Epithelial cell of prostate (primary cell): Measurements from ENCODE around the gene KATNAL1.

ENCODE experiments used
- DNase-seq: peaks from one replicate; pipeline ENCODE4 v3.0.0-alpha.2; 2011; ENCODE audit warnings: low read depth, low spot score
- H3K27ac ChIP-seq: fragments of 450-650 bp; 2 replicates; pipeline ENCODE4 v1.5.1; 2017; ENCODE audit warnings: mild to moderate bottlenecking

KATNAL1 gene

DNA sequence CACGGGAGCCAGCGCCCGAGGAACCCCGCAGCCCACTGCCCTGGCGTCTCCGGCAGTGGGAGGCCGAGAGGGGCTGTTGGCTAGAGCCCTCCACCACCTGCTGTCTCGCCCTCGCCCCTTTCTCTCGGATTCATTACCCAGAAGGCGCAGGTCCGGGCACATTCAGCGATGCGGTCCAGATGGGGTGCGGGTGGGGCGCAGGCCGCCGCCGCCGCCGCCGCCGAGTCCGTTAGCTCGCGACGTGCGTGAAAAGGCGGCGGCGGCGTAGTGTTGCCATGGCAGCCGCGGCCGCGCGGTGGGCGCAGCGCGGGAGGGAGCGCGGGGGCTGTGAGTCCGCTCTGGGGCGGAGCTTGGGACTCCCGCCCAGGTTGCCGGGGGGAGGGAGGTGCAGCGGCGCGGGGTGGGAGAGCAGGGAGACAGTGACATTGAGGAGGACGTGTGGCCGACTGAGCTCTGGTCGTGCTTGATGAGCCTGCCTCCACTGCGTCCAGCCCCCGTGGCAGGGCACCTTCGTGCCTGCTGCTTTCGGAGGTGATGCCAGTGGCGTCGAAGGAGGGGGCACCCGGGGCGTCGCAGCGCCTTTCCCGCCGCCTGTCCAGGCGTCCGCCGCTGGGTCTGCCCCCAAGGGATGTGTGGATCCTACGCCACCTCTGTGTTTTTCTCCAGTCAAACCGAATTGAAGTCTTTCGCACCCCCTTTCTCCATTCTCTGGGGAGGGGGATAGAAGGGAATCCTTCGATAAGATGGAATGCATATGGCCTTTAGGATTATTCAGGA, at the start of gene KATNAL1:
TSS of gene KATNAL1 (minus strand) at position 358 of the 777 bp plus-strand sequence. CDS start 23,774 bp downstream, outside the sequence.
- no peak for DNase-seq
- H3K27ac ChIP-seq = peak within 1 kb of the TSS; percentile 44

DNA sequence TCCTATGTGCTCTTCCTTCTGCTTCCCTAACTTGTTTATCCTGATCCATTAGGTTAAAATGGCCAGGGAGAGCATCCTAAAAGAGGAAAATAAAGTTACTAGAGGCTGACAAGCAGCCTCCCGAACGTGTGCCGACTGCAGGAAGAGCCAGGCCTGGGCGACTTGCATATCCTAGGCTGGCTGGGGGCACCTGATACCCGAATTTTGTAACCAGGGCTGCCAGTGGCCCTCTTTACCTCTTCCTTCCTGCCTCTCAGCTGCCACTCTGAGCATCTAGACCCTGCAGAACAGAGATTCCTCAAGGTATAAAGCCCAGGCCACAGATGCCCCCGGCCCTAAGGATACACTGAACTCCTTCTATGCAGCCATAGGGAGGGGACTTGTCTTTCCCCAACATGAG, 48.5 kb upstream of the KATNAL1 start:
- no peak overlapping the region for H3K27ac ChIP-seq
- DNase-seq = no peak

DNA sequence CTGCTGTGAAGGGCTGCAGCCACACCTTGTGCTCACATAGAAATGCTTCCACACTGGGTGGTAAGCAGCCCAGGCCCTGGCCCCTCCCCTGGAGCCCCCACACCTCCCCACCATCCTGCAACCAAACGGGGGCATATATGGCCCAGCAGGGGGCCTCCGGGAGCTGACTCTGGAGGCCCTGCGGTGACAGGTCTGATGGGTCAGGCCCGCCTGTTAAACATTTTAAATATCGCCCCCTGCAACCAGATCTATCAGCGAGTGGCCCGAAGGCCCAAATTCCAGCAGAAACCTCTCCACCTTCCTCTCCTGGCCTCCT, 48.0 kb upstream of the KATNAL1 start:
- no peak overlapping the region for H3K27ac ChIP-seq
- DNase-seq = no peak

DNA sequence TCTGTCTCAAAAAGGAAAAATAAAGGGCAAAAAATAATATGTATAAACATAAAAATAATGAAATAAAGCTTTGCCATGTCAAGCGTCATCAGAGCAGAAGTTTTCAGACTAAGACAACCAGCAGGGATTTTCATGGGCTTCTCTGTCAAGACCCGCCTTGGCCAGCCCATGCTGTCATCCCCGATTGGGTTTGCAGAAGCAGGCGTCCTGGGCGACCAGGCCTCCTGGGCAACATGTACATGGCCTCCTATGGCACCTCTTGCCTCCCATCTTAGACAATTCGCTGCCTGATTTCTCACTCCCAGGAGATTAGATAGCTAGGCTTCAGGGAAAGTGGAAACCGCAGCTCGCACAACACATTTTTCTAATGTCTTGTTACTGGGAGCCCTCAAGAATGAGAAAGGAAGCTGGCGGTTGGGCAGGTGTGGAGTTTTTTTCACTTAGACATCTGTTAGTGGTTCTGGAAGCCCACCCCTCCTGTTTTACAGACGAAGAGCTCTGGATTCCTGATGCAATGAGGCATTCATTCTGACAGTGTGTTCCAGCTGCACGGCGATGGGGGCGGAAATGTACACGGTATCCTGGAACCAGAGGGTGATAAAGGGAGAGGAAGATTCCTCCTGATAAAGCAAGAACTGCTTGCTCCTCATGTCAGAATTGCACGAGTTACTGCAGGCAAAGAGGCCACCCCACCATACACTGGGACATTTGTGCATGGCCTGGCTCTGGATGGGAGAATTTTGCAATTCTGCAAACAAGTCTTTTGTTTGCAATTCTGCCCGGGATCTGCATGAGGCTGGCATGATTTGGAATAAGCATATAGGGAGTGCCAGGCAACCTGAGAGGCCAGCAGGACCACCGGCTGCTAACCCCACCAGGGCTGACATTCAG, 47.4 kb upstream of the KATNAL1 start:
- H3K27ac ChIP-seq = no peak overlapping the region
- no peak for DNase-seq

DNA sequence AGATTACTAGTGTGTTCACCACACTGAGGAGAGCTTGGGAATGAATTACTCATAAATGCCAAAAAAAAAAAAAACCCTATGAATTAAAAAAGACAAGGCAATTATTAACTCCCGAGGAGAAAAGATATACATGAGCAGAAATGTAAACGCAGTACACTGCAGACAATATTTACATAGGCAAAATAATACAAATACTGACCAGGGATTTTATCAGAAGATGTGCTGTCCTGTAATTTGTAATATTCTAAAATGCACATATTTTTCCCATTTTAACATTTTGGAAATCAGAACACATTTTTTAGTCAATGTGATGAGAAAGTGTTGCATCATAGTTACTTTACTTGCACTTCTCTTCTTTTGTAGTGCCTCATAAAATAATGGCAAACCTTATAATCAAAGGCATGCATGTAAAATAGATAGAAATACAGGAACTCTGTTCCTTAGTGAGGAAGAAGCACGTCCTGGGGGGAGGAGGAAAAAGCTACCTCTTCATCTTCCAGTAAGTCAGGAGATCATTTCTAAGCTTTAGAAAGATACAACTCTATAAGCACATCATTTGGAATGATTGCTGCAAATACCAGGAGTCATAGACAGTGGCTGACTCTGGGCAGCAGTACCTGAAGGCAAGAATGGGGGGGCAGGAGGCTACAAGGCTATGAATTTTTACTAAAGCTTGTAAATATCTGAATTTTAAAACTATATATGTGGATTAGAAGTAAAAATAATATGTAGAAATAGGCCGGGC, 46.3 kb upstream of the KATNAL1 start:
- no peak for DNase-seq
- H3K27ac ChIP-seq = no peak overlapping the region

DNA sequence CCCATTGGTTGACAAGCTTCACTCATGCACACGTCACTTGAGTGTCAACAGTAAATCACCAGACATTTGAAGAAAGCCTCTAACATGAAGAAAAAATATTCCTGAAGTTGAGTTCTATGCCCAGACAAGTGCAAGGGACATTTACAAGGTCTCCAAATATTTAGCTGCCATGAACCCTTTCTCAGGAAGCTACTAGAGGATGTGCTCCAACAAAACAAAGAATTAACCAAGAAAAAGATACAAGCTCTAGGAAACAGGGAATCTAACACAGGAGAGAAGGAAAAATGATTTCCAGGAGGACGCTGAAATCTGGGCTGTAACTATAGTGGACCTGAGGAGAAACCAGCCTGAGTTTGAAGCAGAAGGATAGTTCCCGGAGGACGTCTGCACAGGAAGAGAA, 45.7 kb upstream of the KATNAL1 start:
- DNase-seq = no peak
- no peak overlapping the region for H3K27ac ChIP-seq

DNA sequence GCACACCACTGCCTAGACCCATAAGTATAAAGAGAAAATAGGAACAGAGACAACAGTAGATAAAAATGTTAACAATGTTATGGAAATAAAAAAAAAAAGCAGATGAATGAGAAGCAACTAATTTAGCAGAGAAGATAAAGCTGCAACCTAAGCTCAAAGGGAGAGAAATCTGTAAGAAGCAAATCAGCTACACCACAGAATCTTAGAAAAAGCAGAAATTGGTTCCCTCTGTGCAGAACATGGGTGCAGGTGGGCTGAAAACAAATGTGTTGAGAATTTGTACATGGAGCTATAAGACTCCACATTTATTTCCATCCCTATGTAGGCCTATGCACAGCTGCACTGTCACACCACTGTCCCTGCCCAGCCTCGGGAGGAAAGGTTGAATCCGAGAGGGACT, 44.8 kb upstream of the KATNAL1 start:
- H3K27ac ChIP-seq = no peak overlapping the region
- no peak for DNase-seq

DNA sequence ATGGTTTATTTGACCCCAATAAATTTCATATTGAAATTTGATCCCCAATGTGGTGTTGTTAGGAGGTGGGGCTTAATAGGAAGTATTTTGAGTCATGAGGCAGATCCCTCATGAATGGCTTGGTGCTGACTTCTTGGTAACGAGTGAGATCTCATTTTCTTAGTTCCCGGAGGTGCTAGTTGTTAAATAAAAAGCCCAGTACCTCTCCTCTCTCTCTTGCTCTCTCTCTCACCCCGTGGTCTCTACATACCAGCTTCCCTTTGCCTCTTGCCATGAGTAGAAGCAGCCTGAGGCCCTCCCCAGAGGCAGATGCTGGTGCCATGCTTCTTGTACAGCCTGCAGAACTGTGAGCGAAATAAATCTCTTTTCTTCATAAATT, 39.4 kb upstream of the KATNAL1 start:
- H3K27ac ChIP-seq = no peak overlapping the region
- no peak for DNase-seq

DNA sequence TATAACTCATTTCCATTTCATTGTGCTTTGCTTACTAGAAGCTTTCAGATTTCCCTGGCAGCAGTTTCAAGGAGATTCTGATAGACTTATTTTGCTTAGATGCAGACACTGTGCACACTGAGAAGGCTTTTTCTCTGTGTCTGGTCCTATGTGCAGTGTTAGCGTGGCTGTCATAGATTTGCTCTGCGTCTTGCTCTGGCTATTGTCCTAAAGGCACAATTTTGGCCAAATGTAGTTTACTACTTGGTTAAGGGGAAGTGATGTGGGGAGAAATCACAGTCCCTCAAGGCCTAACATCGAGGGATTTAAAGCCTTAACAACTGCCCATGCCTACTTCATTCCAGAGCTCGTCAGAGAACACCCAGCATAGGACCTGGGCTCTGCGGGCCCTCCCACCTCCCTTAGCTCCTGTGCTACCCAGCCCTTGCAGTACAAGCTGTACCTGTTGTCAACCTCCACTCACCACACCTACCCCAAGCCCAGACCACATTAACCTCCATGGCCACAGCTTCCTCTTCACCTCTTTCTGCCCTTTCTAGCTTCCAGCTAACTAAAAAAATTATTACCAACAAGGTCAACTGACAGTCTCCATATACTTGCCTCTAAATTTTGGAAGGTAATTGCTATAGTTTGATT, 38.9 kb upstream of the KATNAL1 start:
- DNase-seq = peak; percentile 14

DNA sequence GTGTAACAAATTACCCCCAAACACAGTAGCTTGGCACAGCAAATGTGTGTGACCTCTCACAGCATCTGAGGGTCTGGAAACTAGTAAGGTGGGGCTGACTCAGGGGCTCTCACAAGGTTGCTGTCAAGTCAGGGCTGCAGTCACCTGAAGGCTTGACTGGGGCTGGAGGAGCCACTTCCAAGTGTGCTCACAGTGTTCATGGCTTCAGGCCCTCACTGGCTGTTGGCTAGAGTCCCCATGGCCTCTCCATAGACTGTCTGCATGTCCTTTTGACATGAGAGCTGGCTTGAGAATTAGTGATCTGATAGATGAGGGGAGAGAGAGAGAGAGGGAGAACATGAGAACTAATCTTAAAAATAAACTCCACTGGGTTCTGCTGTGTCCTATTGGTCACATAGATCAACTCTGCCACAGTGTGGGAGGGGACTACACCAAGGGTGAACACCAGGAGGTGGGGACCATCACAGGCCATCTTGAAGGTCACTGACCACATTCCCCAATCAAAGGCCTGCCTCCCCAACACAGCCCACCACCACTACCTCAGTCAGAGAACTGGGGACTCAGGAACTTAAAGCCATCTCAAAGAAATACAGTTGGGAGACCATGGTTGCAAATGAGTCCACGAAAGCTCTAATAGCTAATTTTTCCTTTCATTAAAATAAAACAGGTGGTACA, 38.2 kb upstream of the KATNAL1 start:
- no peak for DNase-seq
- H3K27ac ChIP-seq = no peak overlapping the region

More for the DNA sequence above, 38.9 kb upstream of the KATNAL1 start:
- no peak overlapping the region for H3K27ac ChIP-seq

DNA sequence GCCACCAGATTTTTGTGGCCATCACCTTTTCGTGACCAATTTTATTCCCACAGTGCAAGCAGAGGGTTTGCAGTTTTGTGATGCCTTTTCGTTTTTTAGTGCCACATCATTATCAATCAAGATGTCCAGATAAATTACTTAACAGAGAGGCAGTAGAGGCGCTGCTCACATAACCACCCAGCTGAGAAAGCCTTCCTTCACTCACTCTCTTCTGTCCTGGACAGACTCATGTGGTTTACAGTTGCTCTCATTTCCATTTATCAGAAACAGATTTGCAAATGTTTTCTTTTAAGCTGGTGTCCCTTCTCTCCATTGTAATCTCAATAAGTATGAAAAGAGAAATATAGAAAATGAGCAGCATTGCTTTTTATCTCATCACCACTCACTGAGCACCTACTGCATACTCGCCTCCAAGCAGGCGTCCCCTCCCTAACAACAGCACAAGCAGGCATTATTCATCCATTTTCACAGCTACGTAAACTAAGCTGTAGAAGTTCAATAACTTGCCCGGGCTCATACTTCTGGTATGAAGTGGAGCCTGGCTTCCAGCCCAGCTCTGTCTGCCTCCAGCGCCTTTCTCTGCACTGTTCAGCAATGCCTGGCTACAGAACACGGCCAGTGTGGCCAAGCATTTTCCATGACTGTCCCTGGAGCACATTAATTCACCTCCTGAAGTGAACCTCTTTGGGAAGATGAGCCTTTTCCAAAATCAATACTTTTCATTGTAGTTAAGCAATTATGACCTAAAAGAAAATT, 34.6 kb upstream of the KATNAL1 start:
- peak overlapping the region; percentile 42 for H3K27ac ChIP-seq
- peak; percentile 74 for DNase-seq

DNA sequence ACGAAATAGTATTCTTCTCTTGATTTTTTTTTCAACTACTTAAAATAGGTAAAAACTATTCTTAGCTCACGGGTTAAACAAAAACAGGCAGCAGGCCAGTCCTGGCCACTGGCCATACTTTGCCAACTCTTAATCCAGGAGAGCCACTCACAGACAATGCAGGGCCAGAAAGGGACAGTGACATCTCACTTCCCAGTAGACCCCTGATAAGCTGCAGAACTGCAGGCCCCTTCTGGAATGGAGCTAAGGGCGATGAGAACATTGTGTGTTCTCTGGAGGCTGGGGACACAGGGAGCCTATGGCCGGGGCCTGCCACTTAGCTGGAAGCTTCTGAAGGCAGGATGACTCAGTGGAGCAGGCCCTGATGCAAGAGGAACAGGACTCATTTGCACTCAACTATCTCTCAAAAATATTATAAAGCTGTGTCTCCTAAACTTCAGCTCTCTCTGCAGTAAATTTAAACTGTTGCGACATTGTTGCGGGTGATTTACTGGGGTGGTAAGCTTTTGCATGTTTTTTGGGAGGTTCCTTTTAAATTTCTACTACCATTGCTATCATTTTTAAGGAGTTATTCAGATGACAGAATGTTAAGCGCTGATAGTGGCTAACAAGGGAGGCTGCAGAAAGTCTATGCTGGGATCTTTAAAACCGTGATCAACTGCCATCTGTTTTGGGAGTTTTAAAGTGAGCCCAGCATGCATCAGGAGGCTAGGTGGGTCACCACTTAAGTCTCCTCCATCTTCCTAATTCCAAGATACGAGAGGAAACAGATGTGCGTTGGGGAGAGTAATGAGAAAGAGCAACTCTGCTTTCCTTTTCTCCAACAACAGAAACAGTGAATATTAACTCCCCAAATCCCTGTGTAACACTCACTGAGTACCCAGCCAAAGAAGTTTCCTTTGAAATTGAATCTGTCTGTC, 33.2 kb upstream of the KATNAL1 start:
- peak overlapping the region; percentile 42 for H3K27ac ChIP-seq

DNA sequence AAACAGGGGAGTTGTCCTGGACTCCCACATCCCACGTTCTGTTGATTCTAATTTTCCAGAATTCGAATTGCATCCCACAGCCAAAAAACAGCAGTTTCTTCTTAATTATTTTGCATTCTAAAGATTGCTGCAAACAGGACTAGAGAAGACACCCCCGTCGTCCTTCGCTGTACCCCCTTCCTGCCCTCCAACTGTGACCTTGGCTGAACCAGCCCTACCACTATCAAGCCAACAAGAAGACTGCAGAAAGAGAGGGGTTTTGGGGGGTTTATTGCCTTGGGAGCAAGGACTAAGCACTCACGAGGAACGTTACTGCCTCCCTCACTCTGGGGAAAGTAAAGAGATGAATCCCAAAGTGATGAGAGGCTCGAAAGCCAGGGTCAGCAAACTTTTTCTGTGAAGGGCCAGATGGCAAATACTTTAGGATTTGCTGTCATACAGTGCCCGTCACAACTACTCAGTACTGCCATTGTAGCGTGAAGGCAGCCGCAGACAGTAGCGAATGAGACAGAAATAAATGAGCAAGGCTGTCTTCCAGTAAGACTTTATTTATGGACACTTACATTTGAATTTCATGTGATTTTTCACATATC, 32.5 kb upstream of the KATNAL1 start:
- peak overlapping the region; percentile 42 for H3K27ac ChIP-seq
- no peak for DNase-seq

More for the DNA sequence above, 33.2 kb upstream of the KATNAL1 start:
- DNase-seq = peak; percentile 44

DNA sequence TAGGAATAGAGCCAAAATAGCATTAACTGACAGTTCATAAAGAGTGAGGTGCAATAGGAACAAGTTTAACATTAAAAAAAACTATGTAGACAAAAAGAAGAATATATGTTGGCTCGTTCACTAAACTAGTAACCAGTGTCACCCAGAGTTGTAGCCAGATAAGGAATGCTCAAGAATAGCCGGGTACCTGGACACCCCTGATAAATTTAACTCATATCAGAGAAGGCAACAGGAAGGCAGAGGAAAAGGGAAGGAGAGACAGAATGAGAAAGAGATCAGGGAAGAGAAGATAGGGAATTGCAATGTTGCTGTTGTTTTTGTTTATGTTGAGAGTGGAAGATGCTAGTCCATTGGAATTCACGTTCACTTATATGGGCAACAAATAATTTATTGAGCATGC, 31.6 kb upstream of the KATNAL1 start:
- H3K27ac ChIP-seq = no peak overlapping the region
- no peak for DNase-seq

DNA sequence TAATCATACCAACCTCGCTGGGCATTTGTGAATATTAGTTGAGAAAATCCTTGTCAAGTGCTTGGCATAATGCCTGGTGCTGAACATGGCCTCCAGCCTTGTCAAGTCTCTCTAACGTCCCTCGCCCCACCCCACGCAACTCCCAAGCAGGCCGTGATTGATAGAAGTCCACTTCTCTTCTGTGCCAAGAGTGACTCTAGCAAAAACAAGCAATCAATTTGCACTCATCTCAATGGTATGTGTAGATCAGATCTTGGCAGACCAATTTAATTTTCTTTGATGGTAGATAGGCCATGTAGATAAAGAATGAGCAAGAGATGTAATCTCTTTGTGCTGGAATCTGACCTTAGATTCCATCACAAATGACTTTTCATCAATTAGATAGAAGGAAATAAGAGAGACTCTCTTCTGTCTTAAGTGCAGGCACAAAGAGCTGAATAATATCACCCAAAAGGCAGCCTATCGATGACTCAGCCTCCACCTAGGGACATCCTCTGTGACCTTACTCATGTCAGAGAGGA, 31.0 kb upstream of the KATNAL1 start:
- DNase-seq = no peak
- no peak overlapping the region for H3K27ac ChIP-seq

DNA sequence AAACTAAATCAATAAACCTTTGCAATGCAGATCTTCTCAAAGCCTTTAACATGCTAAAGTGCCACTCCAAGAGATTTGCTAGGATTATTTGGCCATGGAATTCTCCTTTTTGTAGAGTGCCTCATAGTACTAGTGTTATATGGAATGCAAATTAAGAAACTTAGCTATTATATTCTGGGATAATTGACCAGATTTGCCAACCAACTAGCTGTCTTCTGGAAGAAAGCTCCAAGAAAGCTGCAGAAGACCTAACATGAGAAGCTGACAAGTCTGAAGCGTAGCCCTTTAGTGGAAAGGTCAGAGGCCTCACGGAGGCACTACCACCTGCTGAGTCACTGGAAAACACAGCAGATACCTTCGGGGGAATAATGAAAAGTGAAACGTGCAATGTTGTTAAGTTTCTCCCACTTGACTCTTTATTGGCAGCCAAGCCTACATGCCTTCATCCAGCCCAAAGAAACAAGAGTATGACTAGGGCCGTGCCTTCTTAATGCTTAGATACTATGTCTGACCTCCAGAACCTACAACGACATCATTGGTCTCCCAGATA, 29.8 kb upstream of the KATNAL1 start:
- no peak for DNase-seq
- no peak overlapping the region for H3K27ac ChIP-seq

DNA sequence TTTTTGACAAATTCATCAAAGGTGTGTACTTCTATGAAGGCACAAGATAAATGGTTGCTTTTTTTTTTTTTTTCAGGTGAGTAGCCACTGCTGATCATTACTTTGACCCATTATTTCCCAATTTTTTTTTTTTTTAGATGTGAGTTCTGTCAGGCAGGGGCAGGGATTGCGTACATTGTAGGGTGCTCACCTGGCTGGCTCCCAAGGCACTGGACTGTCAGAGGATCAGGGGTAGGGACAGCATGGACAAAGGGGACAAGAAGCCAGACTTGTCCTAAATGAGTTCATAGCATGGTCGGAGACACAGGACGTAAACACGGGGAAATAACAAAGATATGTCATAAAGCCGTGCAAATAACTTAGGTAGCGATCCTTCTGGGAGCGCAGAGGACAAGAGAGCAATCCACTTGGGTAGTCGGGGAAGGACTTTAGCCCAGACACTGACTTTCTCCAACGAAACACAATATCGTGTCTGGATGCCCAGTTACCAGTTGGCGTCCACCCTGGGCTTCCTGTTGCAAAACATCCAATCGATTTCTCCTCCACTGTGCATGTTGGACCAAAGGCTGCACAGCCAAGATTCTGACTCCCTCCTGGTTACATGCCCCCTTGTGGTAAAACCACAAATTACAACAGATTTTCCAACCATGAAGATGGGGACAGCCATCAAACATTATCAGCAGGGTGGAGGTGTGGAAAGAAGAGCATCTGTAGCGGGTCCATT, 27.5 kb upstream of the KATNAL1 start:
- no peak for DNase-seq
- no peak overlapping the region for H3K27ac ChIP-seq
